DMS 273 treated with DMSO at 0.1 percent for 48 hours (cell line): ENCODE measurements around the gene NDUFA6.

Experiments used
- DNase-seq: peaks from one replicate; lab custom pipeline; 2025; lab: John Stamatoyannopoulos, UW

The NDUFA6 gene

GRCh38 chr22:42070517-42071422 lies 19.8 kb downstream of the NDUFA6 start, which contains the start of gene NAGA:
NAGA (minus strand) TSS chr22:42070812; CDS start chr22:42070297, 515 bp downstream.
- peak; percentile 85 for DNase-seq

GRCh38 chr22:42069801-42070516 lies 20.6 kb downstream of the NDUFA6 start:
- DNase-seq = no peak

GRCh38 chr22:42068291-42068690 lies 22.3 kb downstream of the NDUFA6 start:
- no peak for DNase-seq

DNA sequence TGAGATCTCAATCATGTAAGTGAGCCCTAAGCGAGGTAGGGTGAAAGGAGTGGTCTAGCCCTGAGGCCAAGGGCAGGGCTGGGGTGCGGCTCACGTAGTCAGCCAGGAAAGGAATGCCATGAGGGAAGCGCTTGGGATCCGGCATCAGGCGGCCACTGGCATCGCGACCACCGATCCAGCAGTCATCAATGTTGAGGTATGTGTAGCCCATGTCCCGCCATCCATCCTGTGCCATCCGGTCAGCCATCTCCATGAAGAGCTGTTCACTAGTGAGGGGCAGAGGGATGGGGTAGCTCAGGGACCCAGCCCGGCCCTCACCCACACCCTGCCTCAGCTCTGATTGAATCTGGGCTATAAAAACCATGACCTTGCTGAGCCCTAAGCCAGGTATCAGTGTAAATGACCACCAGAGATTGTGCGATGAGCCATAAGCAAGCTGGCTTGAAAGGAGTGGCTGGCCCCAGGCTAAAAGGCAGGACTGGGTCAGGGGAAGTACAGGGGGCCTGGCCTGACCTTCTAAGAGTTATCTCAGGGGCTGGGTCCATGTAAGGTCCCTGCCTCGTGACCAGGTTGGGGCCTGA lies 22.8 kb downstream of the NDUFA6 start:
- DNase-seq = no peak

- DNase-seq = no peak
Observed at GRCh38 chr22:42066937-42067336, 23.6 kb downstream of the NDUFA6 start.

DNA sequence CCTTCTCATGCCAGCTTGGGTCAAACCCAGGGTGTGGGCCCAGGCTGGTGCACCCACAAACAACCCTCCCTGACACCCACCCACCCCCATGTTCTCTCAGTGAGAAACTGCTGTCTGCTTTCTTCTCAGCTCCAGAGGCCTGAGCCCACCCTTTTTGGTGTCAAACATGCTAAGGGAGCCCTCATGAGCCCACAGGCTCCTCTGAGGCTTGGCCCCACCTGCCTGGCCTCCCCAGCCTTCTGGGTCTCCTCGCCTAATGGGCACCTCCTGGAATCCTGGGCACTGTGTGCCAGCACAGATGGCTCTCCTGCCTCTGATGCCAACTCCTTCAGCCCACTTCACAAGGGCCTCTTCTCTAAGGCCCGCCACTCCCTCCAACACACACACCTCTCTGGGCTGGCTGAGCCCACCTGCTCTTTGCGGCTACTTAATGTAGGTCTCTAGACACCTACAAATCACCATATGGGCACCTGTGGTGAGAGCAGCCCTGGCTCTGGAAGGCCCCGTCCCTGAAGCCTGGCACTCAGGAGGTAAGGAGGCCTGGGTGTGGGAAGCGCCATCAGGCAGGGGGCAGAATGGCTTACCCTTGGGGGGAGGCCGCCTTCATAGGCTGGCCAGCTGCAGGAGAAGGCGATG lies 24.3 kb downstream of the NDUFA6 start:
- no peak for DNase-seq

DNA sequence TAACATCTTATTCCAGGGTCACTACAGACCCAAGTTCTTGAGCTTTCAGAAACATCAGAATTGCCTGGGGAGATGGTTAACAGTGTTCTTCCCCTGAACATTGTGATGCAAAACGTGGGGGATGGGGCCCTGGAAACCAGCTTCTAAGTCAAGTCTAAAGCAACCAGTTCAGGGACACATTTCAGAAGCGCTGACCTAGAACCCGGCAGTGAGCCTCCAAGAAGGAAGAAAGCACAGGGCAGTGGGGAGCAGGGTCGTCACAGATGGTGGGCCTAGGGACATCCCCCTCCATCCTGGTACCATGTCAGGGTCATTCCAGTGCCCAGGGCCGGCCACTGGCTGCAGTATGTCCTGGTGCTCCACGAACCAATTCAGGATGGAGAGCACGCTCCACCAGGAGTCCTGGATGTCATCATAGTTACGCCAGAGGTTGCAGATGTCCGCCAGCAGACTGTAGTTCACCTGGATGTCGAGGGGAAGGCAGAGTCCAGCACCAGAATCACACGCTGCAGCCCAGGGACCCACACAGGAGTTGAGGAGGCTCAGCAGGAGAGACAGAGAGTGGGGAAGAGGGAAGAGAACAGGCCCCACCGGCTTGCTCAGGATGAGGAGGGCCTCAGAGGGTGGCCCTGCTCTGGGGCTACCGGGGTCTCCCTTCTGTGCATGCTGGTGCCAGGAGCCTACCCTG lies 25.0 kb downstream of the NDUFA6 start:
- no peak for DNase-seq

- DNase-seq = no peak
Observed at GRCh38 chr22:42064629-42065028, 25.9 kb downstream of the NDUFA6 start.

GRCh38 chr22:42062506-42063170 lies 27.9 kb downstream of the NDUFA6 start:
- DNase-seq = no peak

- no peak for DNase-seq
Observed at GRCh38 chr22:42061041-42061440, 29.5 kb downstream of the NDUFA6 start.

DNA sequence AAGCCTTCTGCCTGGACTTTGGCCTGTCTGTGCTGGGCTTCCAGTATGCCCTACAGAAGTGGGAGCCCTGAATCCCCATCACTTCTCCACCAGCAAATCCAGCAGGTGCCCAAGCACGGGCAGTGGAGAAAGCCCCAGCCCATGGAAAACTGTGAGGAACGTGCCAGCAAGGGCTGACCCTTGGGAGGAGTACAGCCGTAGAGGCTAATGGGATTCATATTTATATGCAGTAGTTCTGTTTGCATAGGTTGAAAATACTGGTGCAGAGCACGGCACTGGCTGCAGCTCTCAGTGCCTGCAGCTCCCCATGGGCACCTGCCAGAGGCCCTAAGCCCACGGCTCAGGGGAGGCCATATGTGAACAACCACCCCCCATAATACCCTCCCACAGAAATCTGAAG lies 30.1 kb downstream of the NDUFA6 start:
- no peak for DNase-seq

DNA sequence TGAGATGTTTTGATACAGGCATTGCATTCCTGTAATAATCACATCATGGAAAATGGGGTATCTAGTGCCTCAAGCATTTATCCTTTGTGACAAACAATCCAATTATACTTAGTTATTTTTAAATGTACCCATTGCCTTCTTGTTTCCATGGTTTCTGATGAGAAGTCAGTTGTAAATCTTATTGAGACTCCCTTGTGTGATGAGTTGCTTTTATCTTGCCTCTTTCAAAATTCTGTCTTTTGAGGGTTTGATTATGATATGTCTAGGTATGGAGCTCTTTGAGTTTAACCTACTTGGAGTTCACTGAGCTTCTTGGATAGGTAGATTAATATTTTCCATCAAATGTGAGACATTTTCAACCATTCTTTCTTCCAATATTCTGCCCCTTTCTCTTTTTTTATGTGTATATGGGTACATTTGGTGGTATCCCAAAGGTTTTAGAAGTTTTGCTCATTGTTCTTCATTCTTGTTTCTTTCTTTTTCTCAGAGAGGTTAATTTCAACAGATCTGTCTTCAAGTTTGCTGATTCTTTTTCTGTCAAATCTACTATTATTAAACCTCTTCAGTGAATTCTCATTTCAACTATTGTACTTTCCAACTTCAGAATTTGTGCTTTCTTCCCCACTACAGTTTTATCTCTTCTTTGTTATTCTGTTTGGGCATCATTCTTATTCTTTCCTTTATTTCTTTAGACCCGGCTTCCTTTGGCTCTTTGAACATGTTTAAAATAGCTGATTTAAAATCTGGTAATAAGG lies 33.6 kb downstream of the NDUFA6 start:
- DNase-seq = no peak

GRCh38 chr22:42052765-42053164 lies 37.8 kb downstream of the NDUFA6 start:
- DNase-seq = no peak

DNA sequence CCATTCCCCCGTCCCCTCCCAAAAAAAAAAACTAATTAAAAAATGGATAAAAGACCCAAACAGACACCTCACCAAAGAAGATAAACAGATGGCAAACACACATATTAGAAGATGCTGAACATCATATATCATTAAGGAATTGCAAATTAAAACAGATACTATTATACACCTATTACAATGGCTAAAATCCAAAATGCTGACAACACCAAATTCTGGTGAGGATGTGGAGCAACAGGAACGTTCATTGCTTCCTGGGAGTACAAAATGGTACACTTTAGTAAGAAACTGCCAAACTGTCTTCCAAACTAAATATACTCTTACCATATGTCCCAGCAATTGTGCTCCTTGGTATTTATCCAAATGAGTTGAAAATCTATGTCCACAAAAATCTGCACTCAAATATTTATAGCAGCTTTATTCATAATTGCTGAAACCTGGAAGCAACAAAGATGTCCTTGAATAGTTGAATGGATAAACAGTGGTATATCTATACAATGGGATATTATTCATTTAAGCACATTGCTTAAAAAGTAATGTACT lies 39.9 kb downstream of the NDUFA6 start:
- no peak for DNase-seq

- no peak for DNase-seq
Observed at GRCh38 chr22:42041784-42042183, 48.8 kb downstream of the NDUFA6 start.

GRCh38 chr22:42039271-42039670 lies 51.3 kb downstream of the NDUFA6 start:
- no peak for DNase-seq
